NCI-H2171 (cell line): ENCODE measurements around the gene MRPL3.

Experiments
- DNase-seq: peaks from one replicate; lab custom pipeline; 2025; lab: John Stamatoyannopoulos, UW

Gene MRPL3

DNA sequence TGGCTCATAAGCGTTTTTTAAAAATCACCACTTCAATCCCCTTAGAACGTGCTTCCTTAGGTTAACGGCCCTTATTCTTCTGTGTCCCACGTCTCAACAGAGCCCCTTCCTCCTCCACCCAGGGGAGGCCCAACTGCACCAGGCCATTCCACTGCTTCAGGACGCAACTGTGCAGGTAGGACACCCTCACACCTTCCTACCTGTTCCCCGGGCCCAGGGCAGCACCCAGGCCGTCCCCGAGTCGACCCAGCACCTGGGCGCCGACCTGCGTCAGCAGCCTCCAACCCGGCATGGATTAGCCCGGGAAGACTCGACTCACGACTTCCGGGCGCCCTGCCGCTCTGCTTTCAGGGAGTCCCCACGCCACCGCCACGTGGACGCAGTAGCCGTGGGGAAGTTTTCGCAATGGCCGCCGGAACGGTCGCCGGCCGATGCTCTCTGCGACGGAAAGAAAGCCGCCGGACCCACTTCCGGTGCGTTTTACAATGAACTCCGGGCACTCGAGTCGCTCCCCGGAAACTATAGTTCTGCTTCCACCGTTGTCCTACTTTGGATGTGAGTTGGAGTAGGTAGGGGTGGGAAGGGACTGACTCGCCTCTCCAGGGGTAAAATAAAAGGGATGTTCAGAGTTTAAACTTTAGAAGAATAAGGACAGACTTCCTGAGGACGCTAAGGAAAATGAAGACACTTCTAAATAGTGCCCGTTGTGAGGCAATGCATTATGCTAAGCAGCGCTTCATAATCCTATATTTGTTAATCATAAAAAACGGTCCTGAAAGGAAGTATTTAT, at the start of gene MRPL3:
Gene MRPL3, minus strand, starts transcription at position 442 of the 790 bp plus-strand sequence. Its CDS starts 150 bp downstream, at position 292.
- DNase-seq: peak; percentile 98

- no peak for DNase-seq
These were observed 49.0 kb upstream of the MRPL3 start for GRCh38 chr3:131551761-131552160.

DNA sequence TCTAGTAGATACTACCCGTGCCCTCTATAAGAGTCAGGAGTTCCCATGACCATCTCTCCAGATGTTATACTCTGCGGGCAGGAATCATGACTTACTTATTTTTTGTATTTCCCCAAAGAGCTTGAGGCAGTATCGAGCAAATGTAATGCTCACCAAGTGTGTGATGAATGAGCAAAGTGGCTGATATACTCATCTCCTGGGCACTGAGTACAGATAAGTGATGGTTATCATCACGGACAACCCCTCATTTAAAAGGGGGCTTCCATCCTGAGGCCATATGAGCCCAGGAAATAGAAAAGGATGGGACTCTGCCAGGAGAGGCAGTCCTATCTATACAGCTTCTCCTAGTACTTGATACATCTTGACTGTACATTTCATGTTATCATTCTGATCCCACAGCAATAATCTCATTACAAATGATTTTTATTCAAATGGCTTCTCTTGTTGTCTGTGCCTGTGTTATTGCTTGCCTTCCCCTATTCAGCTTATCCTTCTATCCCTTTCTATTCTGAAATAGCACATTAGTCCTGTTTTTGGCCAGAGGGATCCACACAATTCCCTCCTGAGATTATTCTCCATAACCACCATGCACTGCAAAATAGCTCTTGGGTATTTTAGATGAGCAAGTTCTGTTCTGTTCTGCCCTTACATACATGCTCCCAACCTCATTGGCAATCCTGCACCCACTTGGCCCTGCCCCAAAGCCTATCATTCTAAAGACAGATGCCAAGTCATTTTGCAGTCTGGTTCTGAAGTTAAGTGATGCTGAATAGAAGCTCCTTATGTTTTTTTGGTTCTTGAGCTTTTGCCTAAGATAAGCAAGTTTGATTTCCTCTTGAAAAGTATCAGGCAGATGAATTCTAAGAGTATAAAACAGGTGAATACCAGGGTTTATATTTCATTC, 48.0 kb upstream of the MRPL3 start:
- no peak for DNase-seq

DNA sequence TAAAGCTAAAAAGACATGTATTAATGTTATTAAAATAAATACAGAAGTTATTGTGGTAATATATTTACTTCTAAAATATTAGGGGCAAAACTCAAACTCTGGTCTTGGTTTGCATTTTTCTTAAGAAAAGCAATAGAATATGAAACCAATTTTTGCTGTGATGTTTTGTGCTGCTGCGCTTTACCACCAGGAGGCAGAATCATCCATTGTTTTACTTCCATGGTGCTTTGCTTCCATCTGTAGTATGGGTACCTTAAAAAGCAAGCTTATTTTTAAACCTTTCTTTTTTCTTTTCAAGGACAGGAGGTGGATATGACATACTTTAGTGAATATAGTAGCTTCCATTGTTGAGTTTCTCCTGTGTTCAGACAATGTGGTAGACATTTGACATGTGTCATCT, 46.6 kb upstream of the MRPL3 start:
- no peak for DNase-seq

- no peak for DNase-seq
These were observed 44.8 kb upstream of the MRPL3 start for GRCh38 chr3:131547585-131547984.

DNA sequence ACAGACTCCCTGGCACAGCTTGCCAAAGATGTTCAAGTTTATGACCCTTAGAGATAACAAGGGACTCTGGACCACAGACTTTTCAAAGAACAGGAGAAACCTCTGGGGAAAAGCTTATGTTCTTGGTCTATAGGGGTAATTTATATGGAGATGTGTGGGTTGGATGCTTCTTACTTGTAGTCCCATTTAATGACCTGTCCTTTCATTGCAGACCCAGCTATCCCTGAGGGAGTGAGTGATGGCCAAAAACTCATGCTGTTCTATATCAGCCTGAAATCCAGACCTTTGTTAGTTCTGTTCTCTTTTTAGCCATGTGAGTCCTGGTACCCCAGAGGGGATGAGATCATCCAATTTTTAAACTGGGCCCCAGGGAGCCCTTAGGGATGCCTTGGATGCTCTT, 43.7 kb upstream of the MRPL3 start:
- DNase-seq: no peak

DNA sequence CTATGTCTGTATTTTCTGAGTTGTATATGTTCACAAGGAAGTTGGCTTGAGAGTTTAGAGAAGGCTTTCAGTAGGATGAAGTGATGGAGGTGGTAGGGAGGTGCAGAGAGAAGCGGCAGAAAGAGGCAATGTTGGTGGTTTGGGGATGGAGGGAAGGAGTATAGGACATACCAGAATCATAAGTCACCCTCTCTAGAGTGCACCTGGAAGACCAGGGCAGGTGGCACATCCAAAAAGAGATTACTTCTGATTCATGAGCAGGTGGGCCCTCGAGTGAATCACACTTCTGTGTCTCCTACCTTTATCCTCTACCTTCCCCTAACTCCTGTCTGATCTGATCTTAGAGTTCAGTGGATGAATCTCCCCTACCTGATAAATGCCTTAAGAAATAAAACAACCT, 41.8 kb upstream of the MRPL3 start:
- no peak for DNase-seq

GRCh38 chr3:131543714-131544113, 40.9 kb upstream of the MRPL3 start:
- DNase-seq: no peak

DNA sequence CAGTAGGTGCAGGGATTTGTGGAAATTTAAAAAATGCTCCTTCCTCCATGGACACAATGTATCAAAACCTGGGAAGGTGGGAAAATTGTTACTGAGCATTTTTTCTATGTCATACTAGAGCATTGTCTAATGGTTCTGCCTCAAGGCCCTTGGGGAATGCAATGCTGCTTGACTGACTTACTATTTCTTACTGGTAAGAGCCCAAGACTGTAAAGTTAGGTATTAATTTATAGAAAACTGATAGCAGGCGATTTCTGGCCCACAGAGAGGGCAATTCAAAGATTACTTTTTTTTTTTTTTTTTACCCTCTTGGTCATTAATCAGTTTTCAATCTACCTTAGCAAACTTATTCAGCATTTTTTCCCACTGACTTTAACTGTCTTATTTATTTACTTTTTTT, 38.5 kb upstream of the MRPL3 start:
- no peak for DNase-seq

- DNase-seq: no peak
These were observed 38.0 kb upstream of the MRPL3 start for GRCh38 chr3:131540821-131541220.

DNA sequence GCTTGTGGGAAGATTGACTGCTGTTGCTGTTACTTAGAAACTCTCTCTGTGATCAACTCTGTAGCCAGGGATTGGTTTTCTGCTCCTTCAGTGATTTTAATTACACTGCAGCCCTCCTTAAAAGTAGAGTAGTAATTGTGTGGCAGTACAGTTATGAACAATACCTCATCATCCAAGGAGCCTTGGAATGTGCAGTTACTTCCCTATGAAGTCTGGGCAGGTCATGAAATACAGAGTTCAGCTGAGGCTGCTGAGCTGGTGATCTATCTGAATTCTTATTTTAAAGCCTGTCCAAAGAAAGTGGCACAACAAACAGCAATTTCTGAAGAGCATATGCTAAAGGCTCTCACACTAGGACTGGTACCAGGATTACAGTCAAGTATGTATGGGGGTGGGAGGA, 37.4 kb upstream of the MRPL3 start:
- no peak for DNase-seq

DNA sequence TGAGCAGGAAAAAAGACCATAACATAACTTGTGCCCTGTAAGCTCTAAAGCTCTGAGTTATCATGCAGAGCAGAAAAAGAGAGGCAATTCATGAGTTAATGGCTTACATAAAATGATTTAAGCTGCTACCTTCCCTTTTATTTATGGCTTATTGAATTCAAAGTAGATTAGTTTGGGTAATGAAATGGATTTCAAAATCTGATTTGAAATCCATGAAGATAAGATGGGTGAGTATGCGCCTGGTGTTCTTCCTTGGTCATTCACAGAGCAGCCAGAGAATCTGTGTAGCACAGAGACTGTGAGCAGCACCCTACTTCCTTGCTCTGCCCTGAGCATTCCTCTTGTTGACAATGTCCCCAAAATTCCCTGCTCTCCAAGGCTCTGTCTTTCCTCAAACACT, 36.2 kb upstream of the MRPL3 start:
- no peak for DNase-seq

DNA sequence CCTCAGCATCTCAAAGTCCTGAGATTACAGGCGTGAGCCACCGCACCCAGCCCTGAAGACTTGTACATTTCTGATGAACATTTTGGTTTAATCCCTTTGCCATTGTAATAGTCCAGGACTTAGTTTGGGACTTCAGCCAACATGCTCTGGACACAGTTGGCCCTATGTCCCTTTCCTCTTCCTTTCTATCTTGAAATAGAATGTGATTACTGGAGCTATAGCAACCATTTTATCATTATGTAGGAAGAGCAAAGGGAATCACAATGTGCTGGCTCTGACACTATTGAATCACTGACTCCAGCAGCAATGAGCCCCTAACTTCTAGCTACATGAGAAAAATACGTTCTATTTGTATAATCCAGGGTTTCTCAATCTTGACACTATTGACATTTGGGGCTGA, 34.8 kb upstream of the MRPL3 start:
- no peak for DNase-seq

GRCh38 chr3:131535596-131535995, 32.8 kb upstream of the MRPL3 start:
- no peak for DNase-seq

DNA sequence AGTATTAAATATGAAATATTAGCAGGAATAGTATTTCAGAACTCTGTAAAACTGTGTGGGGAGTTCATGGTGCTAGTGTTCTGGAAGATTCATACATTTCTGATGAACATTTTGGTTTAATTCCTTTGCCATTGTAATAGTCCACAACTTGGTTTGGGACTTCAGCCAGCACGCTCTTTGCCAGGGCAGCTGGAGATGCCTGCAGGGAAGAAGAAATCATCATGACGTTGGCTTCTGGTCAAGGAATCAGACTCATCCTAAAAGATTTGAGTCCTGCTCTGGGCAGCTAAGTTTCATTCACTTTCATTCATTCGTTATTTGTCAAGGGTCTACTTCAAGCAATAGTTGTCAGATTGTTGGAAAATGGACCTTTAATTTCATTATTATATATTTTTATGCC, 32.4 kb upstream of the MRPL3 start:
- DNase-seq: no peak

DNA sequence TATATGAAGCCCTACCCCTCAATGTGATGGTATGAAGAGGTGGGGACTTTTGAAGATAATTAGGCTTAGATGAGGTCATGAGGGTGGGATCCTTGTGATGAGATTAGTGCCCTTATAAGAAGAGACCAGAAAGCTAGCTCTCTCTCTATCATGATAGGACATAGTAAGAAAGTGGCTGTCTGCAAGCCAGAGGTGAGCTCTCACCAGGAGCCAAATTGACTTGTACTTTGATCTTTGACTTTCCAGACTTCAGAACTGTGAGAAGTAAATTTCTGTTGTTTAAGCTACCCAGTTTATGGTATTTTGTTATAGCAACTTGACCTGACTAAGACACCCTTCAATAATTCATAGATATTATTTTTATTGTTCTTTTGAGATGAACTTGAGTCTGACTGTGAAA, 29.9 kb upstream of the MRPL3 start:
- DNase-seq: no peak

DNA sequence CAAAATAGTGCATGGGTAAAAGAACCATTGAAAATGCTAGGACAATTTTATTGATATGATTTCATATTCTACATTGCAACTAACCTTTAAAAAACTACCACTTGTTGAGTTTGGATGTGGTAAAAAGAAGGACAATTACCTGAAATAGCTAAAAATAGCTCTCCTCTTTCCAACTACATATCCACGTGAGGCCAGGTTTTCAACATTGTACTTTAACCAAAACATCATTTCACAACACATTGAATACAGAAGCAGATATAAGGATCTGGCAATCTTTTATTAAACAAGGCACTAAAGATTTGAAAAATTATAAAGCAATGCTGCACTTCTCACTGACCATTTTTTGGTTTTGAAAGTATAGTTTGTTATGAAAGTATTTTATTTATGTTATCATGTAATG, 28.1 kb upstream of the MRPL3 start:
- DNase-seq: no peak

DNA sequence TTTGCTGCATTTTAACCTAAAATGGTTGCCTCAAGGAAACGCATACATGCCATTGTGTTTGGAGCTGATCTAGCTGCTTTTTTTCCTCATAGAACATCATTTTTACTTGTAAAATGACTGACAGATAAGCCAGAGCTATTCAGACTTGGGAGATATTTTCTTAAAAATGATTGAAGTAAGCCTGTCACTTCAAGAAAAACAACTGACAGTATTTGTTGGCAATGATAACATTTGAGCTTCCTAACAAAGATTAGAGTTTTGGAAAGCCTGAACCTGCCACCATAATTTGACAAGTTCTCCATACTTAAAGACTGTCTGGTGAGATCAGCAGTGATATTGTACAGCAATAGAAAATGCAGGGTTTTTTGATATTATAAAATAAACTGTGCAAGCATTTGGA, 27.6 kb upstream of the MRPL3 start:
- DNase-seq: no peak

DNA sequence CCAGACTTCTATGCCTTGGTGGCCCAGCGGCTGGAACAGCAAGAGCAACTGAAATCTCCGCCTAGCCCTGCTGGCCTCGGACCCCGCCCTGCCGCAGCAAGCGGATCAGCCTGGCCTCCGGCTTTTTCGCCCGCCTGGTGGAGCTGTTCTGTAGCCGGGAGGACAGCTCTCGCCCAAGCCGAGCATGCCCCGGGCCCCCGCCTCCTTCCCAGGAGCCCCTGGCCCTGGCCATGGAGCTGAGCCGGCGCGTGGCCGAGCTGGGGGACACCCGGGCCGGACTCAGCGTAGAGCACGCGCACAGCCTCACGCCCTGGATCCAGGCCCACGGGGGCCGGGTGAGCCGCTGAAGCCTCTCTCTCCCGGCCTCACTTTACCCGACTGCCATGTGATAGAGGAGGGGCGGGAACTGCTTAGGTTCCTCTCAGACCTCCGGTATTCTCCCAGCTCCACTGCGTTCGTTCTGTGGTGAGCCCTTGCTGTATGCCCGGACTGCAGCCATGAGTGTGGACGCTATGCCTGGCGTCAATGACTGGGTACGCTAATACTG, 24.1 kb upstream of the MRPL3 start:
- peak; percentile 44 for DNase-seq

DNA sequence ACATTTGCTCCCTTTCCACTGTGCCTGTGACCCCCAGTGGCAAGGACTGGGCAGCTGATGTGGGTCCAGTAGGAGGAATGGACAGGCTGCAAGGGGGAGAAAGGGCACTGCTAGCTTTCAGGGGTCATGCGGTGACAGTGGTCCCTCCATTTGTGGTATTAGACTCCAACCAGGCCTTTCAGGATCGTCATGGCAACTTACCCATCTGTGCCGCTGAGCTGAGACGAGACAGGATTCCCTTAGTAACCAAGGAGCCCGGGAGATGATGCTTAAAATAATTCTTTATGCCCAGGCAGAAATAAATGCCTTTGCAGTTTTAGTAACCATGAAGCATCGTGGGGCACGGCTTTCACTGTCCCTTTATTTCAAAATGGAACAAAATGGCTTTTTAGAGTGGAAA, 15.9 kb upstream of the MRPL3 start:
- DNase-seq: no peak

- no peak for DNase-seq
These were observed 2.6 kb upstream of the MRPL3 start for GRCh38 chr3:131505421-131505820.

GRCh38 chr3:131503320-131503635, 507 bp upstream of the MRPL3 start:
- no peak for DNase-seq

GRCh38 chr3:131501949-131502348, 822 bp downstream of the MRPL3 start:
- DNase-seq: no peak
